Measurements from ENCODE around the gene STAT1.
A peak's percentile ranks its signal among the peaks of the same experiment; 100 is the strongest.

The STAT1 gene

DNA sequence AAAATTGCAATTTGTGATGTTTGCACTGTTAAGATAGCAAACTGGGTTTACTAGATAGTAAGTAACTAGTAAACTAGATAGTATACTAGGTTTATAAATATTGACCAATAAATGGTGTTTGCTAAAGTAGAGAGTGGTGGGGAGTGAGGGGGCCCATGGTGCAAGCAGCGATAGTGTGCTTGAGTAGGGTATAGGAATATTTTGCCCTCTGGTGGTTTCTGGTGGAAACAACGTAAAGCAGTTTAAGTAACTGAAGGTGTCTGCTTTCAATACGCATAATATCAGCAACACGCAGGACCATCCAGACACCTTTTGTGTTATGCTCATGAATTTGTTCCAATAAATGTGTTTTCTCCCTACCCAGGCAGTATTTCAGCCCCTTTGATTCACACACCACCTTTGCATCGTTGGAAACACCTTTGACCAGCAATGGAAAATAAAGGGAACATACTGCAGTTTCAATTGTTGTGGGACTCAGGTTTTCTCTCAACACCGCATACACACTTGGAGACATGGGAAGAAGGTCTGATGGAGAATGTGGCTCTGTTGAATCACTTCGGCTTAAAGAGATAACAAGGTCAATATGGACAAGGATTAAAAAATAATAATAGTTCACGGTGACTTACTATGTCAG lies 16.7 kb upstream of the STAT1 start:
- peak; percentile 71 for DNase-seq

DNA sequence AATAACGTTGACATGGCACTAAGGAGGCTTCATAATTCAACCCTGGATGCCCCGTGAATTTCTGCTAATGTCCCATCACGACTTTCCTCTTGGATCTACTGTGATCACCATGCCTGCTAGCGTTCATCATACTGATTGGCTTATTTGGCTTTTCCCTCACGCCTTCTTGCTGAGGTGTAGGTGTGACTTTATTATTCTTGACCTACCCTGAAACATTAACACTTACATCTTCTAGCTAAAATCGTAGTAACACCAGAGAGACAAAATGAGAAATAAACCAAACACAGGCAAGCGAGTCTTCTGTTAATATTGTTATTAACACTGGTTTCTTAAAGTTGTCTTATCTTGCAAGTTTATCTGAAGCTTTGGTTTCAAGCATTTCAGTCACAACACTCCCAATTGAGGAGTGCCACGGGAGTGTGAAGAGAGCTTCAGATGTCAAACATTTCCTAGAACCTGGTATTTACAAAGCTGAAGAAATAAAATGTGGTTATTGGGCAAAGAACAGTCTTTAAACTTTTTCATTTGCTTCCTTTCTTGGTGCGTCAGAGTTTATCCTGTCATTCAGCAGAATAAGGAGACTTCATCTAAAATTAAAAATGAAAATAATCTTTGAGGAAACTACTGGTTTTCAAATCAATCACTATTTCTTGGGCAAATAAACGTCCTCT lies 15.4 kb upstream of the STAT1 start:
- no peak for DNase-seq

DNA sequence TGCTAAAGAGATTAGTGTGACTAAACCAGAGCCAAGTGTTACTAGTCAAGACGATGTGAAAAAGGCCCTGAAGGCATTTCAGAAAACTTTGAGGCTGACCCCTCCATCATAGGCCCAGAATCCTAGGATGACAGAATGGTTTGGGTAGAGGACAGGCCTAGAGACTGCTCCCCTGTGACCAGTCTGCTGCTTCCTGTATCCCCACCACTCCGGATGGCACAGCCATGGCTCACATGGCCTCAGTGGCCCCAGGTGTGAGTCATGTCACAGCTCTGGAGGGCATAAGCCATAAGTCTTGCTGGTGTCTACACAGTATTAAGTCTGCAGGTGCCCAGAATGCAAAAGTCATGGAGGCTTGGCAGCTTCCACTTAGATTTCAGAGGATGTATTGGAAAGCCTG lies 12.4 kb upstream of the STAT1 start:
- no peak for DNase-seq

DNA sequence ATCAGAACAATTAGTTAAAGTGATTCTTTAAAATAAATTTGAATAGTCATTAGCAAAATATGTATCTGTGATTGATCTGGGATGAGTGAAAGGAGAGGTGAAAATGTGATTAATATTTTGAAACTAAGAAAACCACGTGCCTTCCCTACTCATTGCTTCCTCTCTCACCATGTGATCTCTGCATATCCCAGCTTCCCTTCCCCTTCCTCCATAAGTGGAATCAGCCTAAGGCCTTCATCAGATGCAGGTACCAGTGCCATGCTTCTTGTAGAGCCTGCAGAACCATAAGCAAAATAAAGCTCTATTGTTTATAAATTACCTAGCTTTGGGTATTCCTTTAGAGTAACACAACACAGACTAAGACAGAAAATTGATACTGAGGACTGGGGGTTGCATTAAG lies 11.2 kb upstream of the STAT1 start:
- DNase-seq: no peak

DNA sequence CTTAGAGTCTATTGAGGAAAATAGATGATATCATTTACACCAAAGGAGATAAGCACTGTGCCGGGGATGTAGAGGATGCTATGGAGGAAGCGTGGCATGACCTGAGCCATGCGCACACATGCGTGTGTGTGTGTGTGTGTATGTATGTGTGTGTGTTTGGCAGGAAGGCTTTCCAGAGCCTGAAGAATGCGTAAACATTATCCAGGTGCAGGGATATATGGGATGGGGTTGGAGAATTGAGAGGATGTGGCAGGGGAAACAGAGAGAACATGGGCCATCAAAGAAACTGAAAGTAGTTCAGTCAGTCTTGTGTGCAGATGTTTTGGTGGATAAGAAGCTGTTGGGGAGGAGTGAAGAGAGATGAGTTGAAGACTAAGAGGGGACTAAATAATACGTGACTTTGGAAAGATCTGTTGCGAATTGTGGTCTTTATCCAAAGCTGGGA lies 9.3 kb upstream of the STAT1 start:
- DNase-seq: peak; percentile 12

DNA sequence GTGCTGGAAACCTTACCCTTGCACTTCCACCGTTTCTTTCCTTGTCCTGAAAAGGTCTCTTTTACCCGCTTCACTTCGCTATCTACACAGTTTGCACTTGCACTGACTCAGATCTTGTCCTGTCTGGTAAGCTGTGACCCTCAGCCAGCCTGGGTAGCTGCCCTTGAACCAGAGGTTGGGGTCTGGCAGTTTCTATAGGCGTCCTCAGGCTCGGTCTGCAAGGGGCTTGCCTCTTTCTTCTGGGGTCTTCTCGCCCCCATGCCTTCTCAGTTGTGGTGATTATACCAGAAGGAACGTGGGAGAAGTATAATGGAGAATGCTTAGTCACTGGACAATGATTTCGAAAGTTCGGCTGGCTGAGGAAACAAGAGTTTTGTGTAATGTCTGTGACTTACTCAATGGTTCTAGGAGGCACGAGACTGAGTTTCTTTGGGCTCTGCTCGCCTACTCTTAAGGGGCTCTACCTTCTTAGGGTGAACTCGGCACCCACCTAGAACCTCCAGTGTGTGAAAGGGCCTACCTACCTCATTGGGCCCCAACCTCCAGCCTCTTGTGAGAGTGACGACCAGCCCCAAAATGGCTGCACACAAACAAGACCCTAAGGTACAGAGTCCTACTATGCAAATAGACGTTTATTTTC lies 6.9 kb upstream of the STAT1 start:
- peak; percentile 60 for DNase-seq

DNA sequence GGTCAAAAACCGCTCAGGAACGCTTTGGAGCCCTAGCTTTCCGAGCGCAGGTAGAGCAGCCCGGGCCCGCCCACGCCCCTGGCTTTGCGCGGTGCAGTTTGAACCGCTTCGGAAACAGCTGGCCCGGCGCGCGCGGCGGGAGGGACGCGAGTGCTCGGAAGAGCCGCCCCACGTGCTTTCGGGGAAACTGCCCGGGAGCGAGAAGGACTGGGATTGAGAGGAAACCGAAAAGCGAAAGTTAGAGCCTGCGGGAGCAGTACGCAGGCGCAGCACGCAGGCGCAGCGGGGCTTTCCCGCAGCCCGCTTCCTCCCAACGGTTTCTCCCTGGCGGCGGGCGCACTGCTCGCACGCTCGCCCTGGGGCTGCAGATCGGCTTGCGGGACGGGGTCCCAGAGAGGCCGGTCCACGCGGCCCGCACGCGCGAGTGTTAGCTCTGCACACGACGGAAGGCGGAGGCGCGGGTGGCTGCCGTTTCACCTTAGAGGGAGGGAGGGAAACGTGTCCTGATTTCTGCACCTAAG lies 6.3 kb upstream of the STAT1 start:
- DNase-seq: peak; percentile 98

DNA sequence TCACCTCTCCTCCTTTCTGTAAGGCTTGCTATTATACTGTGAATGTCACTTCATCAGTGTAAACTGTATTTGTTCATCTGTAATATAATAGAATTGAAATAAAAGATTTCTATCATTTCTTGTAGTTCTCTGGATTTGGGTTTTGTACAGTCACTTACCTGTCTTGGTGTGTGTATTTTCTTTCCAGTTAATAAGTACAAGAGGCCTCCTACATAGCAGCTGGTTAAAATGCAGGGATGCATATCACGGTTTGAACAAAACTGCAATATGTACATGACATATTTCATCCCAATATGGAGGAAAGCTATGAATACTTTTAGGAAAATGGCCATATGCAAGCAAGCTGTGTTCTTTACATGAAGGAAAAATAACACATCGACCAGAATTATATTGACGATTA lies 5.4 kb upstream of the STAT1 start:
- DNase-seq: no peak

DNA sequence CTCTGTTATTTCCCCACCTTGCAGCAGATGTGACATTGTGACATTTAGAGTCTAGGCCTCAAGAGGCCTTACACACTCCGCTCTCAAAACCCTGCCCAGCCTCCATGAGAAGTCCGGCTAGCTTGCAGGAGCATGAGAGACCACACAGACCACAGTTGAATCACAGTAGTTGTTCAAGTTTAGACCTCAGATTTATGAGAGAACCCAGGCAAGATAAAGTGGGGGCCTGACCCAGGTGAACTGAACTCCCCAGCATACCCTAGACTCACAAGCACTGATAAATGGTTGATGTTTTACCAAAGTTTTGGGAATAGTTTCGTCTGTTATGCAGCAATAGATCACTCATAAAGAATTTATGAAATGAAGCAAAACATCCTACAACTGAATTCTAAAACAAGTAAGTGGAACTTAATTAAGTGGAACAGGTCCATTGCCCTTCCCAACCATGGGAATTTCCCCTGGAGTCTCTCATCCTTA lies 4.7 kb upstream of the STAT1 start:
- no peak for DNase-seq

DNA sequence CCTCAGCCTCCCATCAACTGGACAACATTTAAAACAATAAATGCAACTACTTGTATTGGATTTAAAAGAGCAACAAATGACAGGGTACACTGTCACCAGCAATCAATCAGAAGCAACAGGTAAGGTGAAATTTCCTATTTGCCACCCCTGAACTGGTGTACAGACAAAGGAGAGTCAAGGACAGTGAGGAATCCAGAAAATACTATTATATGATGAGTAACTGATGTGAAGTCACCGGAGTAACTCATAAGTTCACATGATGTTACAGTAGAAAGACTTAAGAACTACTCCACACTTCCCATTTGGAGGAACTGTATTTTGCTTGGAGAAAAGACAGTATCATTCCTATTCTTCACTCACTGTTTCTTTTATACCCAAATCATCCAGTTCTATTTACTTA lies 4.1 kb upstream of the STAT1 start:
- no peak for DNase-seq

DNA sequence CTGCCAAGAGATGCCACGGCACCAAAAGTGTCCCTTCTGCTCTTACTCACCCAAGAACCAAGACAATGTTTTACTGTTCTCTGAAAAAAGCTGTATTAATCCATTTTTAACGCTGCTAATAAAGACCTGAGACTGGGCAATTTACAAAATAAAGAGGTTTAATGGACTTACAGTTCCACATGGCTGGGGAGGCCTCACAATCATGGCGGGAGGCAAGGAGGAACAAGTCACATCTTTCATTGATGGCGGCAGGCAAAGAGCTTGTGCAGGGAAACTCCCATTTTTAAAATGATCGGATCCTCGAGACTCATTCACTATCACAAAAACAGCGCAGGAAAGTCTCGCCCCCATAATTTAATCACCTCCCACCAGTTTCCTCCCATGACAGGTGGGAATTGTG lies 1.9 kb upstream of the STAT1 start:
- no peak for DNase-seq

DNA sequence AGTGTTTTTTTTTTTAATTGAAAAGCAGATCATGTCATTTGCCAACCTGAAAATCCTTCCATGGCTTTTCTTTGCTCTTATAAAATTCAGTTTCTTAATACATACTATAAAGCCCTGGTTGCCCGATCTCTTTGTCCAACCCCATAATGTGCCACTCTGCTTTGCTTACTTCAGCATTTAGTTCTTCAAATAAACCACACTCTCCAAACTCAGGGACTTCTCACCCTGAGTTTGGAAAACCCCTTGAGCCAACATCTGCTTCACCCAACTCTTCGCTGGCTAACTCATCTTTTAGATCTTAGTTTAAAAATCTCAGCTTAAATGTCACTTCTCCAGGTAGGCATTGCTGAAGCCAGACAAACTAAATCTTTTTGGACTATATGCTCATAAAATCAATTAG lies 1.3 kb upstream of the STAT1 start:
- DNase-seq: no peak

DNA sequence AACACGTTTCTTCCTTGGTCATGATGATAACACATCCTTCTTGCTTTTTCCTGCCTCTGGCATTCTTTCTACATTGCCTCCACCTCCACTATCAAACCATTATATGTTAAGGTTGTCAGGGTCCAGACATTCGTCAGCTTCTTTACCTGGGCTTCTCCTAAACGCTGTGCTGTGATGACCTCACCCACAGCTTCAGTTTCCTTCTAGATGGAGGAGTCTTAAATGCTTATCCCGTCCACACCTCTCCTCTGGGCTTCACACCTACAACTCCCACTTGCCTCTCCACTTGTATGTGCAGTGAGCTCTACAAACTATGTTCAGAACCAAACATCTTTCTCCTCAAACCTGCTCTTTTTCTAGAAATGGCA lies 666 bp upstream of the STAT1 start:
- DNase-seq: peak; percentile 74

DNA sequence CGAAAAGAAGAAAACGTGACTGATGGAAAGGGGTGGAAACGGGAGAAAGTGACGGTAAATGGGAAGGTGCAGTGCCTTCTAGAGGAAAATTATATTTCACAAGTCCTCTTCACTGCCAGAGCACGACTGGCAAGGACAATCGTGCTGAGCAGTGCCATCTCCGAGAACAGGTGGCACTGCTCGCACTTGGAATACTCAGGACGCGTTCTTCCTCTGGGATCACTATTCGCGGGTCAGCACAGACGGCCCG lies 364 bp downstream of the STAT1 start:
- no peak for DNase-seq

DNA sequence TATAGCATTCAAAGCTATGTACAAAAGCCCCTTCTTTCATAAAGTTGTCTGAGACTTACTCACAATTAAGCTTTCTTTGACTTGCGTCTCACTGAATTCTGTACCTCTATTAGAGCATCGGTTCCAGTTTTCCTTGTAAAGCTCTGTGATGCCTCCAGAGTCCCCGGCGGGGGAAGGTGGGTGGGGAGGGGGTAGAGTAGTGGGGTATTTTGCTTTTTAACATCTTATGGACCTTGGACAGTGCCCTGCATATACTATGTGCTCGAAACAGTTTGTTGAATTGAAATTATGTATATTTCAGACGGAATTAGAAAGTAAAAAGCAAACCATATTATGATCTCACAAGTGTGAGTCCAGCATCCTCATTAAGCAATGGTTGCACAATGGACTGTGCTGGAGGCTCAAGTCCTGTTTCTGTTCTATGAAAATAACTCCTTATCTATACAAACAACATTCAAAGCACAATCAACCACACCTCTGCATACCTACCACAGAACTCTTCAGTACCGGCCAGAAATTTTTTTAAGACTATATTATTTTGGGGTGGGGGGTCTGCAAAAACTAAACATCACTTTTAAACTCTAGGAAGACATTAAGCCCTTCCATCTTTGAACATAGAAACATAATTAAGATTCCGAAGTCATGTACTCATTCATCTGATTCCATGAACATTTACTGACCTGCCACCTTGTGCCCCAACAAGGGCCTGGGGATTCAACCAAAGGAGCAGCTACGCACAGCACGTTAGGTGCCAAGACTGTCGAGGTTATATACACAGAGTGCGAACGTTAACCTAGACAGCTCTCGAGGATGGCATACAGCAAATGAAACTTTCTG lies 908 bp downstream of the STAT1 start:
- peak; percentile 10 for DNase-seq

DNA sequence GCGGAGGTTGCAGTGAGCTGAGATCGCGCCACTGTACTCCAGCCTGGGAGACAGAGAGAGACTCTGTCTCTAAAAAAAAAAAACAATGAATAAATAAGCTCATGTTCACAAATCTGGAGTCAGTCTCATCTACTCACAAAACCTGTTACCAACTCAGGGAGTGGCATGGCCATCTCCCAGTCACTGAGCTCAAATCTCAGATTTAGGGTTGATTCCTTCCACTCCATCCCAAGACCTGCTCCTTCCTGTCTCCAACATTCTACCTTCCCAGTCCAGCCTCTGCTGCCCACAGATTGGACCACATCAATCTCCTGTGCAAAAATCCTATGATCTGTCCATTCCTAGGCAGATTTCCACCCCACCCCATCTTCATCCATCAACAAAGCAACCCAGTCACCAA lies 1.6 kb downstream of the STAT1 start:
- DNase-seq: no peak

DNA sequence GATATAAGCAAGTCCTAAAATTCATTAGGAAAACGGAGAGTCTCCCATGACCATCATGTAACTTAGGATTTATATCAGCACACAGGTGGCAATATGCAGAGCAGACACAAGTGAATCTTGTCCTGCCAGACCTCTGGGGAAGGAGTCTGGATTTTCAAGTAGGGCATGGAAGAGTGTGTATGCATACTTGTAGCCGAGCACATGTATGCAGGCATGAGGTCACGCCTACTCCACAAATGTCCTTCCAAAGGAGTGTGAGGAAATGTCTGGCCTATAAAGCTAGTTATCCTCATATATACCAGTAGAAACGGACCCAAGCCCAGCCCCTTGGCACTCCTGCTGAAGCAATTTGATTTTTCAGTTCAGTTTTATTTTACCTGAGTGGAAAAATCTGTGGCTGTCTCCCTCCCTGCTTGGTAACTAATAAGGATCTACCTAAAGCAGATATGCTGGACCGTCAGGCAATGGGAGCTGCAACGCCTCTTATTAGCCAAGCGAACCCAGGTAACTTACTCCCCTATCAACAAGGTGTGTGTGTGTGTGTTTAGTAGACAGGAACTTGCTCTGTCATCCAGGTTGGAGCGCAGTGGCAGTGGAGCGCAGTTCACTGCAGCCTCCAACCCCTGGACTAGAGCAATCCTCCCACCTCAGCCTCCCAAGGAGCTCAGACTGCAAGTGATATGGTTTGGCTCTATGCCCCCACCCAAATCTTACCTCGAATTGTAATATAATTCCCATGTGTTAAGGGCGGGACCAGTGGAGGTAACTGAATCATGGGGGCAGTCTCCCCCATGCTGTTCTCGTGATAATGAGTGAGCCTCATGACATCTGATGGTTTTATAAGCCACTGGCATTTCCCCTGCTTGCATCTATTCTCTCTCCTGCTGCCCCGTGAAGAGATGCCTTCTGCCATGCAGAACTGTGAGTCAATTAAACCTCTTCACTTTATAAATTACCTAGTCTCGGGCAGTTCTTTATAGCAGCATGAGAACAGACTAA lies 2.8 kb downstream of the STAT1 start:
- no peak for DNase-seq

DNA sequence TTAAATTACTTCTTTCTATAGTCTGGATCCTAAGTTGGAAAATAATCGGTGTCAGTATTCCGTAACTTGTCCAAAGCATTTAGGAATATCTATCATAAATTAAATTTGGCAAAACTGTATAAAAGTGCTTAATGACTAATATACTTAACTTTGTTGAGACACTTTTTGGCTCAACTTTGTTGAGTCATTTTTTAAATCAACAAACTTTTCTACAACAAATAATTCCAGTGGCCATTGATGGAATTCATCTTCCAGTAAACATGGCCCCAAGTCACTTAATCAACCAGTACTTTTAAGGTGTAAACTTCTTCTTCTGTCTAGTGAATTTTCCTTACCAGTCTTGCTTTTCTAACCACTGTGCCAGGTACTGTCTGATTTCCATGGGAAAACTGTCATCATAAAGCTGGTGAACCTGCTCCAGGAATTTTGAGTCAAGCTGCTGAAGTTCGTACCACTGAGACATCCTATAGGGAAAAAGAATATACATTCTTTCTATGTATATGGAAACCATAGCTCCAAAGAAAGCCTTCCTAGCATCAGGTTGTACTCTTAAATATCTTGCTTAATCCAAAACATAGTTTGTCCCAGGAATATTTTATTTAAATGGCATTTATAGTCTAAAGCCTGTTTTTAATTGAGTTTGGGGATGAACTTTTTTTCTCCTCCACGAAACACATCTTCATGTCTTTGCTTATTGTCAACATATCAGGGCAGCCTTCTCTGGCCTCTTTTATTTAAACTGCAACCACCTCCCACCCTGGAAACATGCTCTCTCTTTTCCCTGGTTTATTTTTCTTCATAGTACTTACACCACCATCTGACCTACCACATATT lies 4.2 kb downstream of the STAT1 start:
- DNase-seq: no peak

DNA sequence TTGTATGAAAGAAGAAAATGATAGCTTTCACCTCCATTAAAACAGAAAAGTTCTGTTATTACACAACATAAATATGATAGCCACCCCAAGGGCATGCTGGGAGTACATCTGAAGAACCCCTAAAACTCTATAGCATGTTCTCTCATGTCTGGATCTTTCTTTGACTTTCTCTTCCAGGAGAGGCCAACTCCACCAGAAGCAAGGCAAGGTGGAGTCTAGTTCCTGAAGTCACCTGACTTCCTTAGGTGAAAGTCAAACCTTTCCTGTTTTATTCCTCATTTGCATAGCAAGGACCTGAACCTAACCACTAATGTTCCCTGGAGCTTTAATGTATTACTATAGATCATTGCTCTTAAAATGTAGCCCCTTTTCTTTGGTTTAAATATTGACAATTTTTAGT lies 5.7 kb downstream of the STAT1 start:
- no peak for DNase-seq

DNA sequence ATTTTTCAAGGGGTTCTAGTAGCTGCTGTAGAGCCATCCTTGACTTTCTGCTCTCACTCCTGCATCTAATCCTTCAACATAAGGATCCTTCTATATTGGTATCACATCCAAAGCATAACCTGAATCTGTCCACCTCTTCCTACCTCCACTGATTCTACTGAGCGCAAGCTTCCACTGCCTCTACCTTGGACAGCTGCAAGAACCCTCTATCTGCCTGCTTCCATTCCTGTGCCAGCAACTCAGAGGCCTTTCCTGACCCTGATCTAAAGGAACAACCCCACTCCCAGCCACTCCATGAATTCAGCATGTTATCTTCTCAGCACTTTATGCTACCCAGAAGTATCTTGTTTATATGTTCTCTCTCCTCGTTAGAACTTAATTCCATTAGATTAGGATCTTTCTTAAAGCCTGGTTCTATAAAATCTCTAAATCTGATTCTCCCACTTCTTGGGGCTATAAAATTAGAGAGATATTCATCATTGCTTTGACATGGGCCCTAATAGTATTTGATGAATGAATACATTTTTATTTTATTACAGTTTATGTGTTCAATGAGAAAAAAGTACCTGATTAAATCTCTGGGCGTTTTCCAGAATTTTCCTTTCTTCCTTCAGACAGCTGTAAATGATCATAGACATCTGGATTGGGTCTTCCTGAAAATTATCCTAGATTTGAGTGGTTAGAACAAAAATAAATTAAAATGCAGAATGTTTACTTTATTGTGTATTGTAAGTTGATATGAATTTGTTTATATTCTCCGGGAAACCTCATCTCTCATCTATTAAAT lies 6.8 kb downstream of the STAT1 start:
- DNase-seq: no peak

DNA sequence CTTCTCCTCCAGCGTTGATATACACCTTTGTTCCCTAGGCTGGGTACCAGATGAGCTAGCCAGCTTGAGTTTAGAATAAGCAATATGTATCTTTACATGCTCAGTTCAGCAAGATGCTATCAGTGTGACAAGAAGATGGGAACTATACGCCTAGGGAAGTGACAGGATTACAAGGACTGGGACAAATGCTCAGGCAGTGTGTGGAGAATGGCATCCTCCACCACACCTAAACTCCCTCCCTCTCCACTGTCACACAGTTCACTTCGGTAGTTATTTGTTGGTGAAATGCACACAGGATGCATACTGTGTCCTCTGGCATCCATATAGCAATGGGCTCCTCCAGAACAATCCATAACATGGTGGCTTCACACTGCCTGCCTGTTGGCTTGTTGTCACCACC lies 7.7 kb downstream of the STAT1 start:
- no peak for DNase-seq
